ENCODE results near the gene GALNT2.
A peak's percentile ranks its signal among the peaks of the same experiment; 100 is the strongest.

The GALNT2 gene

DNA sequence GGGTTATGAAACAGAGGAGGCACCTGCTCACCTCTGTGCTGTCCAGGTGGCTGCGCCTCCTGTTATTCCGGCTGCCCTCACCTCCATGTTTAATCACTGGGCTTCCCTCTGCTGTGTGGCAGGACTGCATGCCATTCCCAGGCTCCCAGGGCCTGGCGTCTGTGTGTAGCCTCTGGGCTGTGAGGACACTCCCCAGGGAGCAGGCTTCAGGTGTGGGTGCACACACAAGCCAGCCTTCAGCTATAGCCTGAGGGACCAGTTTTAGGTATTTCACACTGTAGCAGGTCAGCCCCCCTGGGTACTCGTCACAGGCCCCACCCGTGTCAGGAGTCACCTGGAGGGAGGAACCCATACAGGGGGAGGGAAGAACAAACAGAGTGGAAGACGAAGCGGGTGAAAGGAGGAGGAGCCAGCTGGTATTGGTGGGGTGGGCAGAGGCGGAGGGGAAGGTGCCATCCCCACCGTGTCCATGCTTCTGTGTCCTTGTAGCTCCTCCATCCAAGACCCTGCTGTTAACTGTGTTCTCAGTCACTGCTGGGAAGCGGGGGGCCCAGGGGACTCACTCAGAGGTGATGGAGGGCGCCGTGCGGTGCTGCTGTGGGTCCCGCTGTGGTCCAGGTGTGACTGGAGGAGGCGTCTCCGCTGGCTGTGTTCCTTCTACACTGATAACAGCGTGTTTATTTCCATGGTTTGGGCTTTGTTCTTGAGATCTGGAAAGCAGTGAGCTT lies 200.5 kb downstream of the GALNT2 start:
- no peak for DNase-seq

DNA sequence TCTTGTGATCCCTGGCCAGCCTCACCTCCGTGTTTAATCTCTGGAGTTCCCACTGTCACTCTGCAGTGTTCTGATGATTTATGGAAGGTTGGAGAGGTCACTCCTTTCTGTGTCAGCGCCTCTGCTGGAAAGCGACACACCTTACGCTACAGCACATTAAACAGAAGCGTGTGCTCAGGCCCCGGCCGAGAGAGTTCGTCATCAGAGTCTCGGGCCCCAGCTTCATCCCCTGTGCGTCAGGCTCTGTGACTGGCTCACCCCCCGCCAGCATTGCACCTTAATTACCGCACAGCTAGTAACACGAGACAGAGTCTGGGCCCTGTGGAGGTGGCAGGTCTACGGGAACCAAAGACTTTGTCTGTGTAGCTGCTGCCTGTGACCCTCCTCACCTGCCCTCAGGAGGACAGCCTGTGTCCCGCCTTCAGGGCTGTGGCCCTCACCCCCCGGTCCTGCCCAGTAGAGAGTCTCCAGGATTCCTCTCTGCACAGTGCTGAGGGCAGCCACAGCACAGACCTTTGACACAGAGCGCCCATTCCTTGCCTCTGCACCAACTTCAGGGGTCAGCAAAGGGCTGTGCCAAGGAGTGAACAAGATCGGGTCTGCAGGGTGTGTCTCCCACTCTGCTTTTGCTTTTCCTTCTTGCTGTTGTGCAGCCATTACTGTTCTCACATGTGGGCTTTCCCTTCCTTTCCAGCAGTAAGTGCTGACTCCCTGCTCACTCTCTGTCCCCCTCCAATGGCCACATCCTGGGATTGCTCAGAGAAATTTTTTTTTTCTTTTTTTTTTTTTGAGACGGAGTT lies 201.5 kb downstream of the GALNT2 start:
- DNase-seq = no peak

DNA sequence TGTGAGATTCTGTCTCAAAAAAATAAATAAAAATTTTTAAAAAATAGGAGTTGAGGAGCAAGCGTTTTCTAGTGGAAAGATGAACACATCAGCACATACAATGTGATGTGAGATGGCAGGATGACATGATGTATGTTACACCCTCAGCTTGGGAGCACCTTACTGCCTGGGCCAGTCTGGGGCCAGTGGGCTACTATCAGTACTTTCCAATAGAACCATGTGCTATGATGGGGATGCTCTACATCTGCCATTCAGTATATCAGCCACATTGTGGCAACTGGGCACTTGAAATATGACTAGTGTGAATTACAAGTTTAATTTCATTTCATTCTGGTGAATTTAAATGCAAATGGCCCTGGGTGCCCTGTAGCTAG lies 203.1 kb downstream of the GALNT2 start:
- DNase-seq = no peak

GRCh38 chr1:230270559-230271281 lies 203.7 kb downstream of the GALNT2 start:
- DNase-seq = peak in 1 of 2 donors; percentile 8

DNA sequence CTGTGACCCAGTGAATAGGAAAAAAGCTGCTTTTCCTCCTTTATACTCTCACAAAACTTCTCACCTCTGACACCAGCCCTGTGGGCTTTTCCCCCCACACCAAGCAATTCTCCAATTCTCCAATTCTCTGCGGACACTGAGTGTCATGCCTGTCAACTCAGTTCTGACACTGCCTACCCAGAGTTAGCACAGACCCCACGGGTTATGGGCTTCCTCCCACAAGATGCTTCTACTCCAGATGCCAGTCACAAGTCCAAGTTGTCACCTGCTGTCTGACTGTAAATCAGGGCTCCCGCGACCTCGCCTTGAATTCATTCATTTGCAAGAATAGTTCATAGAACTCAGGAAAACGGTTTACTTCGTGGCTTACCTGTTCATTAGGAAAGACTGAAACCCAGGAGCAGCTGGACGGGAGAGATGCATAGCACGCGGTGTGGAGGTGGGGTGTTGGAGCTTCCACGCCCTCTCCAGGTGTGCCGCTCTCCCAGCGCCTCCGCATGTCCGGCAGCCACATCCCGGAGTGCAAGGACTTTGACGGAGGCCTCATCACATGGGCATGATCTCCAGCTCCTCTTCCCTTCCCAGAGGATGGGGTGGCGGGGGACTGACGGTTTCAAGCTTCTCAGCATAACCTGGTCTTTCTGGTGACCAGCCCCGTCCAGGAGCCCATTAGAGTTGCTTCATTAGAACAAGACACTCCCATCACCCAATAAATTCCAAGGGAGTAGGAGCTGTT lies 204.4 kb downstream of the GALNT2 start:
- no peak for DNase-seq

DNA sequence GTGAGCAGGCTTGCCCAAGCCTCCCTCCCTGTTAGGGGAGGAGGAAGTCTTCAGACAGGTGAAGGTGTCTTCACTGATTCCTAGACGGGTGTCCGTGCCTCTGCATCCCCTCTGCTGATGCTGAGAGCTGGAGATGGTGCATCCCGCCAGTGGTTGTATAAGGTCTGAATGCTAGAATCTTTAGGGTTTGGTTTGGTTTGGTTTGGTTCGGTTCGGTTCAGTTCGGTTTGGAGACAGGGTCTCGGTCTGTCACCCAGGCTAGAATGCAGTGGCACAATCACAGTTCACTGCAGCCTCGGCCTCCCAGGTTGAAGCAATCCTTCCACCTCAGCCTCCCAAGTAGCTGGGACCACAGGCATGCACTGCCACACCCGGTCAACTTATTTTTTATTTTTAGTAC lies 205.5 kb downstream of the GALNT2 start:
- no peak for DNase-seq

- DNase-seq = no peak
Measured at GRCh38 chr1:230273141-230273710, 206.2 kb downstream of the GALNT2 start.

GRCh38 chr1:230274254-230274653 lies 207.2 kb downstream of the GALNT2 start:
- peak; percentile 16 to 20 for DNase-seq

DNA sequence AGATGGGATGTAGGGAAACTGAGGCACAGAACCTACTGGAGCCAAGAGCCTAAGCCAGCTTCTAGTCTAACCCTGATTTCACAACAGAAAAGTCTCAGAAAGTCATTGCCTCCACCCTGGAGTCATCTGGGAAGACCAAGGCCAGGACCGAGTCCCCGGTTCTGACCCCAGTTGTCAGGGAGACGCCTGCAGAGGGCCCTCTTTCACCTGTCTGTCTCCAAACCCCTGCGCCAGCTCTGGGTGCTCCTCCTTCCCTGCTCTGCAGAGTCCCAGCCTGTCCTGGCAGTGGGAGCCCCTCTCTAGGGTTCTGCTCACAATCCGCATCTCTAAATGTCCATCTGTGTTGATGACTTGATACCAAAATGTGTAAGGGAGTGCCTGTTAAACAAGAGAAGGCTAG lies 209.4 kb downstream of the GALNT2 start:
- DNase-seq = no peak

DNA sequence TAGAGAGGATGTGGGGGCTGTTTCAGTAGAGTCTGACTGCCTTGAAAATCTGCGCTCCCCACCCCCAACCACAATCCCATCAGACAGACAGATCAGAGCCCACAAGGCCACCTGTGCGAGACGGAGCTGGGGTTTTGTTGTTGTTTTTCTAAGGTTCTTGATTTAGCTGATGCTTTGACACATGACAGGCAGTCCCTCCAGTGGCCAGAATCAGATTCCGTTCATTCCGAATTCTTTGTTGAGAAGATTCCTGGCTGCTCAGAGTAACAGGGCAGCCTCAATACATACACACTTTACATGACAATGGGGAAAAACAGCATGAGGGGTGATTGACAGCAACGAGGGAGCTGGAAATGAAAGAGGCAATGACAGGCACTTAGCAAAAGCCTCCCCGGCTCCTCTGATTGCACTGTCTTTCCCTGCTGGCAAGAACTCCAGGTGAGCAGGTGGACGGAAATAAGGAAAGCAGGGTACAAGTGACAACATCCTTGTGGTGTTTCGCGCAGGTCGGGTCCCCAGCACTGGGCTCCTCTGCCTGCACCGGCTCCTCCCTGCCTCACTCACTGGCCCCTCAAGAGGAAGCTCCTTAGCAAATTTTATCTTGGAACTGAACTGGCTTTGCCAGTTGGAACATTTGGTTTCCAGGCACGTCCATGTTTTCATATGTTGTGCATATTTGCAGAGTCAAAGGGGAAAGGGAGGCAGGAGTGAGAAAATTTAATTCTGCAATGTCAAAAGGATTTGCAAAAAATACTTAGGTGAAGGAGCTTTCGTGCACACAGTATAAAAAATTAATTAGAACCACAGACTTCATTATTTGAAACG lies 210.4 kb downstream of the GALNT2 start:
- DNase-seq = no peak

DNA sequence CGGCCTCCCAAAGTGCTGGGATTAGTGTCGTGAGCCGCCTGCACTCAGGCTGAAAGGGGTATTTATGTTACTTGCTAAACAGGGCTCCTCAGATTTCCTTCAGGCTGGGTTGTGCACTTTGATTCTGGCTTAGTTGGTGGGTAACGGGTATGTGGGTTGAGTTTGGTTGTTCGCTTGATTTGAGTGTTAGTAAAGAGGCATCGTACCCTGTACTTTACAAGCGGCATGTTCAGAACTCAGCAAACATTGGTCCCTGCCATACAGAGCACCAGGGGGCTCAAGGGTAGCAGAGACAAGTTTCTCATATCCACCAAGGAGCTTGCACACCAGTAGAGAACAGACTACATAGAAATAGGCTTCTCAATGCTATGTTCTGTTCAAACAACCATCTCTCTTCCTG lies 211.3 kb downstream of the GALNT2 start:
- DNase-seq = no peak

DNA sequence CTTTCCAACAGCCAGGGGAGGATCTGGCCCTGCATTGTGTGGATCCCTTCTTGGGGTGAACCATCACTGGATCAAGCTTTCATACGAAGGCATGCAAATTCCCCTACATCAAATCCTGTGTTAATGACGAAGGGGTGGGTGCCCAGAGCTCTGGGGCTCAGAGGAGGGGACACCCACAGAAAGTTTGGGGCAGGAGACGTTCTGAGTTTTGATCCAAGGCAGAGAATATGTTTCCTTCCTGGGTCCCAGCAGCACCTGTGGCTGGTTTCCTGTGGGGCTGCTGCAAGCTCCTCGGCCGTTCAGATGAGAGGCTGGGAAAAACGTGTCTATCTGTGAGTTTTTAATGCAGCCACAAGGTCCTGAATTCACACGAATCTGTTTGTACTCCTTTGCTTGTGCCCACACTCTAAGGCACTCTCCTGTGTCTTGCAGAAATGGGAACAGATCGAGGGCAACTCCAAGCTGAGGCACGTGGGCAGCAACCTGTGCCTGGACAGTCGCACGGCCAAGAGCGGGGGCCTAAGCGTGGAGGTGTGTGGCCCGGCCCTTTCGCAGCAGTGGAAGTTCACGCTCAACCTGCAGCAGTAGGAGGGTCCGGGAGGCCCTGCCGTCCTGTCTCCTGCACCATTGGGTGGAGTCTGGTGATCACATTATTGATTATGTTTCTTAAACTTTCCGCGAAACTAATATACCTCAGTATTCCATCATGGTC lies 212.0 kb downstream of the GALNT2 start:
- no peak for DNase-seq

- no peak for DNase-seq
Measured at GRCh38 chr1:230279583-230279945, 212.5 kb downstream of the GALNT2 start.

DNA sequence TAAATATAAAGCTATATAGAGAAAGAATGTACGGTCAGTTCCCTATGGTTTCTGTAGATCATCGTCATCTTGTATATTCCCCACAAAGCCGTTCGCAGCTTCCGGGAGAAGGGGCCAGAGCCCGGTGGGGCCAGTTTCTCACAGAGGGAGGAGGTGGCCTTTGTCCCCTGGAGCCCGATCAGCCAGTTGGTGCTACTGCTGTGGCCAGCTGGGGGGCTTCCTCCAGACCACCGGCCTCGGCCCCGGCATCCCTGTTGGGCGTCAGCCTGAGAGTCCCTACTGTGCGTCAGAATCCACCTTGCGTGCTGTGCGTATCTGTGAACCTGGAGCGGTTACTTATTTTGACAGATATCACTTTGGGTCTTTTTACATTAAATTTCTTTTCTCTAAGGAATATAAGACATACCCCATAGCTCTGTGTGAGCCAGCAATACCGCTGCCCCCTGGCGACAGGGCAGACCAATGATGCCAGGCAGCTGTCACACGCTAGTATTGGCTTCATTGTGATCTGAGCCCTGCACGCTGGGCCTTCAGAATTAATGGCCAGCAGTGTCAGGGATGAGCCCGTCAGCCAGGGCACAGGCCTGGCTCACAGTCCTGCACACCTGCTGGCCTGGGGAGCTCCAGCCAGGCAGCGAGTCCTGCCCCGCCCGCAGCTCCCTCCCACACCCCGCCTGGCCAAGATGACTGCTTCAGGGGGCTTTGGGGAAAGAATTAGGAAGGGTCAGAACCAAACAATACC lies 213.2 kb downstream of the GALNT2 start:
- DNase-seq = no peak

- no peak for DNase-seq
Measured at GRCh38 chr1:230280906-230281413, 213.9 kb downstream of the GALNT2 start.

- DNase-seq = no peak
Measured at GRCh38 chr1:230281556-230281955, 214.5 kb downstream of the GALNT2 start.

- no peak for DNase-seq
Measured at GRCh38 chr1:230282157-230282556, 215.1 kb downstream of the GALNT2 start.

DNA sequence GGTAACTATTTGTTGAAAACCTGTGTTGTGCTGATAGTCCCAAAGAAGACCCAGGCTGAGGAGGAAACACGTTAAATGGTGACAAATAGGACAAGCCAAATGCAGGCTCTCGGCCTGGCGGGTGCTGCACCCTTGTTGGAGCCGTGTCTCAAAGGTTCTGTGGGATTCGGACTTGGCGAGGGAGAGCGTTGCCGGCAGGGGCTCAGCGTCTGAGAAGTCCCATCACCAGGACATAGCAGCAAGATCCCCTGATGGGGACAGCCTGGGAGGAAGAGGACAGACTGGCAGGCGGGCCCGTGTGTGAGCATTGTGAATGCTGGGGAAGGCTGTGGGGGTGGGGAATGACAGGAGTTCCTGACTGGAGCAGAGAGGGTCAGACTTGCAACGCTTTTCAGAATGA lies 216.6 kb downstream of the GALNT2 start:
- DNase-seq = no peak

- DNase-seq = no peak
Measured at GRCh38 chr1:230284891-230285290, 217.9 kb downstream of the GALNT2 start.

- DNase-seq = no peak
Measured at GRCh38 chr1:230285351-230285750, 218.3 kb downstream of the GALNT2 start.

Measured in CD4-positive, alpha-beta T cell treated with Interferon alpha-2 for 1 hour (primary cell).